GM18511 (cell line): ENCODE measurements around the gene KIAA1328.

Experiments
- ATAC-seq: cut with Tn5 transposase; IDR thresholded peaks from one replicate; pipeline ENCODE4 v1.9.1; 2021; ENCODE audit warnings: mild to moderate bottlenecking, moderate library complexity; ENCODE audit not compliant: unreplicated experiment

The KIAA1328 gene

DNA sequence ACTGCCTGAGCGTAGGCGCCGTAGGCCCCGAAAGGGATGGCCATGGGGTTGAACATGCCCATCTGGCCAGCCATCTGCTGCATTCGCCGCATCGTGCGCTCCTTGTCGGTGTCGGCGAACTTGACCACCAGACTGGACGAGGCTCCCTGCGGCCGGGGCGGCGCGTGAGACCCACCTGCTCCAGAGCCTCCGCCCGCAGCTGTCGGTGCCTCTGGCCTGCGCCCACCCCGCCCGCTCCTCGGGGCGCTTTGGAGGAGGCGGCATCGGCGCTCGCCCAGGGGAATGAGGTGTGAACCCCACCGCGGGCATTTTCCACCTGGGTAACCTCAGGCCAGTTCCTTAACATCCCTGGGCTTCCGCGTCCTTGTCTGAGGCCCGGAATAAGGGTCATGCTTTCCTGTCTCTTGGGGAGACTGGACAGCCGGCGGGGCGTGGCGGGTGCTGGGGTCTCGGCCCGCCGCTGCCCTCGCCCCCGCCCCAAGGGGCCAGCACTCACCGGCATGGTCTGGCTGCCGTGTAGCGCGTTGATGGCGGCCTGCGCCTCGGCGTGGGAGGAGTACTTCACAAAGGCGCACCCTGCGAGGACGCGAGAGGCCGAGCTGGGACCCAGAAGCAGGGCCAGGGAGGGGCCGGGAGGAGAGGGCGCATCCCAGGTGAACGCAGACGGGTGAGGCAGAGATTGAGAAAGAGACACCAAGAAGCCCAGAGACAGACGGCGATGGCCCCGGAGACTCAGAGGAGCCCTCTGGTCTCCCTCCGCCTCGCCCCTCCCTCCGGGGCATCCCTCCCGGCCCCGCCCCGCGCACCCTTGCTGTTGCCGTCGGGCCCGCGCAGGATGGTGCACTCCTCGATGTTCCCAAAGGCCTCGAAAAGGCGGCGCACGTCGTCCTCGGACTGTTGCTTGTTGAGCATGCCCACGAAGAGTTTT, 445.6 kb downstream of the KIAA1328 start:
- no peak for ATAC-seq

DNA sequence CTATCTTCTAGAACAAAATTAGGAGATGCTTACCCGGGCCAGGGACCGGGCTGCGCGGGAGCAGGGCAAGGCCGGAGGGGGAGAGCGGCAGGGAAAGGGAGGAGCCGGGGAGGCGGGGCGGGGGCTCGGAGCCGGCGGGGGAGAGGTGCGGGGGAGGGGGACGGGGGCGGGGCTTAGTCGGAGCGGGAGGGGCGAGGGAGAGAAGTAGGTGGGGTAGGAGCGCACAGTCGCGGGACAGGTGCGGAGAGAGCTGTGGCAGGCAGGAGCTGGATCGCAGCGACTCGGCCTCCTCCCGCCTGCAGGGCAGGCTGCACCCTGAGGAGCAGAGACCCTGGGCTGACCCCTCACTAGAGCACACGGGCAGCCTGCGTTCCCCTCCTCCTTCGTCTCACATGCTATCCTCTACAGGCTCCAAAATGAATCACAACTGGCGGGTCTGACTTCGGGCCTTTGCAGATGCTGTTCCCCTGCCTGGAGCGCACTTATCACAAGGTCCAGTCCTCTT, 446.4 kb downstream of the KIAA1328 start:
- ATAC-seq: no peak

DNA sequence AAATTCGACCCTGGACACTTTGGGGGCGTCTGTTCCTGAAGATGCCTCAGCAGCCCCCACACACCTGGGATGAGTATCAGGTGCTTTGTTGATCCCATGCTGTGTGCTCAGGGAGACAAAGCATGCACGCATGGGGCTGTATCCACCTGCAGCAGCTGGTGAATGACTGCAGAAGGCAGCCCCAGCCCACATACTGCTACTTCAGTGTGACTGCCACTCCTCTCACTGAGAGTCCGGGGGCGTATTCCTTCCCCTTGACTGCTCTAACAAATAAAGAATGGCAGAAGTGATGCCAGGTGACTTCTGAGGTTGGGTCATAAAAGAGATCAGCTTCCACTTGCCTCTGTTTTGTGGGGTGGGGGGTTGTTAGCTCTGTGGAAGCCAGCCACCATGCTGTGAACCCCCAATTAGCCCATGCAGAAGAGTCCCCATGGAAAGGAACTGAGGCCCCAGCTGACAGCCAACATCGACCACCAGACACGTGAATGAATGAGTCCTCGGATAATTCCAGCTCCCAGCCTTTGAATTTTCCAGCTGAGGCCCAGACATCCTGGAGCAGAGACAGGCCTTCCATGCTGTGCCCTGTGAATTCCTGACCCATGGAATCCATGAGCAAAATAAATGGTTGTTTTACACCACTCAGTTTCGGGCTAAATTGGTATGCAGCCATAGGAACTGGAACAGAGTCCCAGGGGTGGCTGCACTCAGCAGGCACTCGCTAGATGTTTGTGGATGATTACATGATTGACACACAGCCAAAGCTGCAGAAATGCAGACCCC, 447.4 kb downstream of the KIAA1328 start:
- no peak for ATAC-seq

DNA sequence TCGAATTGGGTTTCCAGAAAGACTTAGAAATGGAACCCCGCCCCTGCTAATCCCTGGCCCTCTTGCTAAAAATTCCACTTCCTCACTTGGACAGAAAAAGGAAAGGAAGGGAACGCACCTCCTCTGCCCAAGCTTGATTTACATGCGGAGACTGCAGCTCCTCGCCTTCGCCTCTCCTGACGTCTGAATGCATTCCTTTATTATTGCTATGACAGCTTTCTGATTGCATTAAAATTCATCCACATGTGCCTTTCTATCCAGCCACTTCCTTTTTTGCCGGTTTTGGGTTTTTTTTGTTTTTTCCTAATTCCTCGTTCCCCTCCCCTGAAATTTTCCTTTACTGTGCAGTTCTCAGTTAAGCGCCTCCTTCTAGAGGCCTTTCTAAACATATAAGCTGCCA, 448.9 kb downstream of the KIAA1328 start:
- no peak for ATAC-seq
